ENCODE measurements around the gene BORCS6.

Gene BORCS6

GRCh38 chr17:8154608-8155155, 35.3 kb downstream of the BORCS6 start:
- no peak for DNase-seq (ENCODE audit: low spot score)
- no peak for TF ChIP-seq CTCF (IDR thresholded peaks at IDR 0.05; ENCODE audit: borderline replicate concordance, control extremely low read depth, extremely low read depth, insufficient read depth, missing control alignments)
- in situ Hi-C loops (cut with MboI; ENCODE audit: low sequenced_read_pairs, unreplicated experiment): no loop called here

- TF ChIP-seq CTCF (IDR thresholded peaks at IDR 0.05; ENCODE audit: borderline replicate concordance, control extremely low read depth, extremely low read depth, insufficient read depth, missing control alignments): no peak
- in situ Hi-C loops (cut with MboI; ENCODE audit: low sequenced_read_pairs, unreplicated experiment): no loop called here
- peak; percentile 70 for DNase-seq (ENCODE audit: low spot score)
Observed at GRCh38 chr17:8153957-8154607, 35.9 kb downstream of the BORCS6 start.

- in situ Hi-C loops (cut with MboI; ENCODE audit: low sequenced_read_pairs, unreplicated experiment): no loop called here
- no peak for DNase-seq (ENCODE audit: low spot score)
- TF ChIP-seq CTCF (IDR thresholded peaks at IDR 0.05; ENCODE audit: borderline replicate concordance, control extremely low read depth, extremely low read depth, insufficient read depth, missing control alignments): no peak
Observed at GRCh38 chr17:8153525-8153956, 36.4 kb downstream of the BORCS6 start.

GRCh38 chr17:8153031-8153451, 36.9 kb downstream of the BORCS6 start:
- in situ Hi-C loops (cut with MboI; ENCODE audit: low sequenced_read_pairs, unreplicated experiment): no loop called here
- no peak for TF ChIP-seq CTCF (IDR thresholded peaks at IDR 0.05; ENCODE audit: borderline replicate concordance, control extremely low read depth, extremely low read depth, insufficient read depth, missing control alignments)
- DNase-seq (ENCODE audit: low spot score): no peak

- peak; percentile 93 for DNase-seq (ENCODE audit: low spot score)
- in situ Hi-C loops (cut with MboI; ENCODE audit: low sequenced_read_pairs, unreplicated experiment): no loop called here
- TF ChIP-seq CTCF (IDR thresholded peaks at IDR 0.05; ENCODE audit: borderline replicate concordance, control extremely low read depth, extremely low read depth, insufficient read depth, missing control alignments): no peak
Observed at GRCh38 chr17:8152112-8152775, 37.7 kb downstream of the BORCS6 start, which contains the start of gene PER1. PER1 (minus strand) TSS chr17:8152404; CDS start chr17:8150706, 1,698 bp downstream.

GRCh38 chr17:8151641-8152111, 38.3 kb downstream of the BORCS6 start:
- in situ Hi-C loops (cut with MboI; ENCODE audit: low sequenced_read_pairs, unreplicated experiment): no loop called here
- DNase-seq (ENCODE audit: low spot score): no peak
- no peak for TF ChIP-seq CTCF (IDR thresholded peaks at IDR 0.05; ENCODE audit: borderline replicate concordance, control extremely low read depth, extremely low read depth, insufficient read depth, missing control alignments)

Measured in GM13976 (cell line).